NCI-H82 treated with DMSO at 0.1 percent for 48 hours (cell line): ENCODE results near the gene RUNDC3A.
A peak's percentile ranks its signal among the peaks of the same experiment; 100 is the strongest.

Experiments used
- DNase-seq: peaks from one replicate; lab custom pipeline; 2025; ENCODE audit not compliant: unreplicated experiment; lab: John Stamatoyannopoulos, UW

Gene RUNDC3A

DNA sequence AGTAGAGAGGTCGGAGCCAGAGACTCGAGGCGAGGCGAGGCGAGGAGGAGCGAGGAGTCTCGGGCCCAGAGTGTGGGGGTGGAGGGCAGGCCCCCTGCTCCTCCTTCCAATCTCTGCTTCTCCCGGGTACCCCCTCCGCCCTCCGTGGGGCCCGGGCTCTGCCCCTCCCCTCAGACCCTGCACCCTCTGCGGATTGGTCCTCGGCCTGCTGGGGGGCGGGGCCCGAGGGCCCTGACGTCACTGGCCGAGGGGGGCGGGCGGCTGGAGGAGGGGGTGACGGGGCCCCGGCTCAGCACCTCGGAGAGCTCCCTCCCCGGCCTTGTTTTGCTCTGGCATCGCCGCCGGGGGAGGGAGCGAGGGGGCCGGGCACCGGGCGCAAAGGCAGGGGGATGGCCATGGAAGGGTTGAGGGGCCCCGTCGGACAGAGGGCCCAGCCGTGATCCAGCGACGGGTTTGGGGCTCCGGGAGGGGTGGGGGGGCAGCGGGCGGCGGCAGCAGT lies at the start of gene RUNDC3A:
Gene RUNDC3A, plus strand, starts transcription at position 282 of the 499 bp plus-strand sequence. CDS start 232 bp downstream, outside the sequence.
- DNase-seq = peak; percentile 89

DNA sequence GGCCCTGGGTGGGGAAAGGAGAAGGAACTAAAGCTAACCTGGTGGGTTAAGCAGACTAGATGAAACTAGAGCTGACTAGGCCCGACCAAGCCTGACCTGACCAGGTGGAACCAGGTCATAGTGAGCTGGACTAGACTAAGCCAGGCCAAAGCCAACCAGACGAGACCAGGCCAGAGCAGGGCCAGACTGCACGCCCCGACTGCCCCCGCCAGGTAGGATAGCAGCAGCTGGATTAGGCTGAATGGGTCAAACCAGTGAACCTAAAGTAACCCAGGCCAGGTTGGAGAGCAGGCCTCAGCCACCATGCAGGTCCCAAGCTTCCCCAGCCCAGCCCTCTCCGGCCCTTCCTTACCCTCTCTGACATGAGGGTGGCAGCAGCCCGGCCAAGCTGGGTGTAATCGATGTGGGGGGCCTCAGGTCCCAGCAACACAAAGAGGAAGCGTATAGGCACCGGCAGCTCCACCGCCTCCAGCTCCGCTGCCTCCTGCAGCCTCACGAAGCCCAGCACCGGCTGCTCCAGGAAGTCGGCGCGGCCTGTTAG lies 49.5 kb upstream of the RUNDC3A start:
- DNase-seq = no peak

GRCh38 chr17:44260296-44260695 lies 48.1 kb upstream of the RUNDC3A start:
- no peak for DNase-seq

DNA sequence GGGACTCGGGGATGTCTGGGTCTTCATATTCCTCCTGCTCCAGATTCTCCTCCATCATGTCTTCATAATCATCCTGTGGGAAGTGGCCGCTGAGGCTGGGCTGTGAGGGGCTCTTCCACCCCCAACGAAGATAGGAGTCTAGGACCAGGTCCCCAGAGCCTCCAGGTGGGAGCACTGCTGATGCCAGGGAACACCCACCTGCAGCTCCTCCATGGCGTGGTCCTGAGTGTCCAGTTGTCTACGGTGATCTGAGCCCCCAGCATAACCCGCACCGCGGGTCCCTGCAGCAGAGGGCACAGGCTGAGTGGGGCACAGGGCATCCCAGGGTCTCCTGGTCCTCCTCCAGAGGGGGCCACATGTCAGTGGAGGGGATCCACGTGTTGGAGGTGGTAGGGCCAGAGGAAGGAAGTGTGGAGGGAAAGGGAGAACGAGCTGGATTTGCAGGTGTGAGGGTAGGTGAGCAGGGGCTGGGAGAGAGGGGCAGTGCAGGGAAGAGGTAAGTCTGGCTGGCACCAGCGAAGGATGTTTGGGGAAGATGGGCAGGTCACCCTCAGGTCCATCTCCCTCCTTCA lies 45.7 kb upstream of the RUNDC3A start:
- DNase-seq = no peak

GRCh38 chr17:44263345-44263902 lies 45.0 kb upstream of the RUNDC3A start:
- DNase-seq = no peak

- no peak for DNase-seq
These were observed 41.8 kb upstream of the RUNDC3A start for GRCh38 chr17:44266402-44267164.

DNA sequence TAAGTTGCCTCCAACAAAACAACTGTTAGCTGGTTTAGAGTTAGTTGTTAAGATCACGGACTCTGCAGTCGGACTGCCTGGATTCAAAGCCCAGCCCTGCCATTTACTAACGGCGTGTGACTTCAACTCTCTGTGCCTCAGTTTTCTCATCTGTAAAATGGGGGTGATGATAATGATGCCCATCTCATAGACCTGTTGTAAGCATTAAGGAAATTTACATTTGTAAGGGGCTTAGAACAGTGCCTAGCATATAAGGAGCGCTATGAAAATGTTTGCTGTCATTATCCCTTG lies 41.3 kb upstream of the RUNDC3A start:
- no peak for DNase-seq

- DNase-seq = no peak
These were observed 40.4 kb upstream of the RUNDC3A start, which contains the start of gene SLC4A1 for GRCh38 chr17:44267818-44268490. Gene SLC4A1 (minus strand): TSS chr17:44268135. CDS start chr17:44262866, 5,269 bp downstream.

- no peak for DNase-seq
These were observed 39.5 kb upstream of the RUNDC3A start for GRCh38 chr17:44268709-44269534.

- peak; percentile 61 for DNase-seq
These were observed 38.7 kb upstream of the RUNDC3A start for GRCh38 chr17:44269535-44270240.

DNA sequence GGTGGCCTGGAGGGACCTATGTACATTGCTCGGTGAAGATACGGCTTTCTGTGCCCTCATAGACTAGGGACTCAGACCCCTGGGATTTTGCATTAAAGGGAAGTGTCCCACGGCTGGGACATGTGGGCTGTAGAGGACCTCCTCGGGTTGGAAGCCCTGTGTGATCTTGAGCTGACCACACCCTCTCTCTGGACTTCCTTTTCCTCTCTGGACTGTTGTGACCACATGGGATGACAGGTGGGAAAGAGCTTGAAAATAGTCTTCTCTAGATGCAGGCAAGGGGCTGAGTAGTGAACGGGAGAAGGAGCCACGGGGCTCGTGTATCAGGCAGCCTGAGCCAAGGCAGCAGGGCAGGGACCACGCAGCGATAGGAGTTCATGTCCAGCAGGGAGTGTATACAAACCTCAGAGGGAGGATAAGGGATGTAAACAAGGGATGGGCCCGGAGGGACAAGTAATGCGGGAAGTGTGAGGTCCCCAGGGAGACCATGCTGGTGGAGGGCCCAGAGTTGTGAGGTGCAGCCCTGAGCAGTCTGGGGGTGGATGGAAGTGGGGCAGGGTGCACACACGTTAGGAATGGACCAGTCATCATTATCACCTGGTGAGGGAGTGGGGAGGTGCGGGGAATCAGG lies 36.0 kb upstream of the RUNDC3A start:
- DNase-seq = no peak

- DNase-seq = no peak
These were observed 35.4 kb upstream of the RUNDC3A start for GRCh38 chr17:44272954-44273353.

DNA sequence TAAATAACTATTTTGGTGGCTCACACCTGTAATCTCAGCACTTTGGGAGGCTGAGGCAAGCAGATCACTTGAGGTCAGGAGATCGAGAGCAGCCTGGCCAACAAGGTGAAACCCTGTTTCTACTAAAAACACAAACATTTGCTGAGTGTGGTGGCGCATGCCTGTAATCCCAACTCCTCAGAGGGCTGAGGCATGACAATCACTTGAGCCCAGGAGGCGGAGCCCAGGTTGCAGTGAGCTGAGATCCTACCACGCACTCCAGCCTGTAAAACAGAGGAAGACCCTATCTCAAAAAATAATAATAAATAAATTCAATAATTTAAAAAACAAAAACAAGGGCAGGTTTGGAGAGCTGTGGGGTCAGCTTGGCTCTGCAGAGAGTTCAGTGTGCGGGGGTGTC lies 34.8 kb upstream of the RUNDC3A start:
- DNase-seq = peak; percentile 9

DNA sequence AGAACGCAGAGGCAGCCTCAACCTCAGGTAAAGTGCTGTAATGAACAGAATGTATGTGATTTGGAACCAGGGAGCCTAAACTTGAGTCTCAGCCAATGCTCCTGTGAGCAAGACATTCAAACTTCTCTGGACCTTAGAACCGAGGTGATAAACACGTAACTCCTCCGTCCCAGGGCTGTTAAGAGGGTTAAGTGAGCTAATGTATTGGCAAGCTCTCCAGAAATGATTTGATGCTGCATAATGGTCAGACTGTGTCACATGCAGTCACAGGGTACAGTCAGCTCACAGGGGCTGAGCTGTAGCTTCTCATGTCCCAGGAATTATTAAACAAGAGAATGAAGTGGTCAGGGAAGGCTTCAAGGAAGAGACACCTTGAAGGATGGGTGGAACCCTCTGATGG lies 30.4 kb upstream of the RUNDC3A start:
- no peak for DNase-seq

- no peak for DNase-seq
These were observed 29.1 kb upstream of the RUNDC3A start for GRCh38 chr17:44279346-44279665.

GRCh38 chr17:44279666-44280391 lies 28.6 kb upstream of the RUNDC3A start:
- DNase-seq = no peak

GRCh38 chr17:44280392-44280937 lies 27.9 kb upstream of the RUNDC3A start:
- DNase-seq = no peak

DNA sequence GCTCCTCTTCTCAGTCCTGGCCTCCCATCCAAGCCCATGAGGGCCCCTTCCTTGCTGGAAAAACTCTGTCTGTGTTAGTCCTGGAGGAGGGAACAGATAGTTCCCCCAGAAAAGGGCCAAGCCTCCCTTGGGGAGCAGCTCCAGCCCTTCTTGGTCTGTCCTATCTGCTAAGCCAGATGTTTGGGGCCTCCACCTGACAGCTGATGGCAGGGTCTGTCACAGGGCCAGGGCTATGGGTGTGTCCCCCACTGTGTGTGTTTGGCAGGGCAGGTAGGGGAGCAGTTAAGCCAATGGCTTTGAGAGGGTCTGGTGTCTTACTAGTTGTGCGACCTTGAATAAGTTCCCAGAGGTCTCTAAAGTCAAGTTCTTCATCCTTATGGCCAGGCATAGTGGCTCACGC lies 26.8 kb upstream of the RUNDC3A start:
- DNase-seq = no peak

- DNase-seq = no peak
These were observed 26.1 kb upstream of the RUNDC3A start for GRCh38 chr17:44282264-44282663.
